ENCODE measurements around the gene ABCA13.

ABCA13 gene

DNA sequence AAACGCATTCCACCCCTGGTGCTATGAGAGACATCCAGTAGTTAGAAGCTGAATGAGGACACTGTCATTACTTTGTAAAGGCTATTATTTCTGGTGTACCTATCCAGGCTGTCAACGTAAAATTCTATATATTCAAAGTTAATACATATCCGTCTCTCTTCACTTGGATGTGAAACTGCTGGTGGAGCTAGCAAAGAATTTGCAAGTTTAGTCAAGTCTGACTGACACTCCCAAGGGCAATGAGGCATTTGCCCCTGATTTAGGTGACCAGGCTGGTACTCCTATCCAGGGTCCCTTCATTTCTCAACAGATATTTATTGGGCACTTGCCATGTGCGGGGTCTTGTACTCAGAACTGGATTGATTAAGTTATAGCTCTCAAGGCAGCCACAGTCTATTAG, 493.0 kb downstream of the ABCA13 start (continued):
- TF ChIP-seq, protein P1, sequence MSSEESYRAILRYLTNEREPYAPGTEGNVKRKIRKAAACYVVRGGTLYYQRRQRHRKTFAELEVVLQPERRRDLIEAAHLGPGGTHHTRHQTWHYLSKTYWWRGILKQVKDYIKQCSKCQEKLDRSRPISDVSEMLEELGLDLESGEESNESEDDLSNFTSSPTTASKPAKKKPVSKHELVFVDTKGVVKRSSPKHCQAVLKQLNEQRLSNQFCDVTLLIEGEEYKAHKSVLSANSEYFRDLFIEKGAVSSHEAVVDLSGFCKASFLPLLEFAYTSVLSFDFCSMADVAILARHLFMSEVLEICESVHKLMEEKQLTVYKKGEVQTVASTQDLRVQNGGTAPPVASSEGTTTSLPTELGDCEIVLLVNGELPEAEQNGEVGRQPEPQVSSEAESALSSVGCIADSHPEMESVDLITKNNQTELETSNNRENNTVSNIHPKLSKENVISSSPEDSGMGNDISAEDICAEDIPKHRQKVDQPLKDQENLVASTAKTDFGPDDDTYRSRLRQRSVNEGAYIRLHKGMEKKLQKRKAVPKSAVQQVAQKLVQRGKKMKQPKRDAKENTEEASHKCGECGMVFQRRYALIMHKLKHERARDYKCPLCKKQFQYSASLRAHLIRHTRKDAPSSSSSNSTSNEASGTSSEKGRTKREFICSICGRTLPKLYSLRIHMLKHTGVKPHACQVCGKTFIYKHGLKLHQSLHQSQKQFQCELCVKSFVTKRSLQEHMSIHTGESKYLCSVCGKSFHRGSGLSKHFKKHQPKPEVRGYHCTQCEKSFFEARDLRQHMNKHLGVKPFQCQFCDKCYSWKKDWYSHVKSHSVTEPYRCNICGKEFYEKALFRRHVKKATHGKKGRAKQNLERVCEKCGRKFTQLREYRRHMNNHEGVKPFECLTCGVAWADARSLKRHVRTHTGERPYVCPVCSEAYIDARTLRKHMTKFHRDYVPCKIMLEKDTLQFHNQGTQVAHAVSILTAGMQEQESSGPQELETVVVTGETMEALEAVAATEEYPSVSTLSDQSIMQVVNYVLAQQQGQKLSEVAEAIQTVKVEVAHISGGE (tag by site-specific recombination; conservative IDR thresholded peaks at IDR 0.05; ENCODE audit: low read depth): no peak
- TF ChIP-seq KLF8 (tag by site-specific recombination; IDR thresholded peaks at IDR 0.05): no peak
- TF ChIP-seq ZNF785 (tag by site-specific recombination; IDR thresholded peaks at IDR 0.05): no peak

DNA sequence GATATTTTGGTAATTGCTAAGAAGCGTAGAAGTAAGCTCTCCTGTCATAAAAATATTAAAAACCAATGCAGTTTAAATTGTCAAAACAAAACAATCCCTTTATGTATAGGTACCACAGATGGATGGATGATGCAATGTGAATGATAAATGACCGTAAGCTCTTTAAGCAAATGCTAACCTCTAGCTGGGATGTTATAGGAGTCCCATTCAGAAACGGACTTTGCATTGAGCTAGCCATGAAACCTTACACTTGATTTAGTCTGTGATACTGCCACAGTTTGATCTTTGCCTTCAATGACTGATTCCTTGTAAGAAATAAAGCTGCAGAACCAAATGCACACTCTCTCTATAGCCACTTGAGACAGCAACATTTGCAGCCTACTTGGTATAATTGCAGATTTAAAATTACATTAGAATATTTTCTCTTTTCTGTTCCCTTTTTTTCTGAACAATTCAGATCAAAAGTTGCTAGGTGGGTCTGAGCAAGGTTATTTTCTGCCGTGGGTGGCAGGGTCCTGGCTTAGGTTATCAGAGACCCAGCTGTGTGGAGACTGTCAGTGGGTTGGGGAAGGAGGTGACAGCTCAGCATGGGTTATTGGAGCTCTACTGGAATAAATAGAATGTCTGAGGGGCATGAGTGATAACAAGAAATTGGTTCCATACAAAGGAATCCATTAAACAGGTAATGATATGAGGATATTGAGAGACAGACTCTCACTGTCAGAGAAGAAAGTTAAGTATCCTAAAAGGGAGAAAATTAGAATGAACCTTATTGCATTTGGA, 494.3 kb downstream of the ABCA13 start:
- ChIA-PET POLR2A (no interaction called here), CTCF (interaction anchor here (0.6 kb wide), 1 partner anchor 74 kb away, joined by 3 read pairs; no protein-coding TSS in a partner anchor)
- Histone ChIP-seq H3K4me1 (ENCODE audit: control insufficient read depth, insufficient read depth, low read length) (no peaks in the 10 kb centered on the region), H3K27ac (ENCODE audit: extremely low read depth, low read depth, low read length) (no peak overlapping the region), H3K36me3 (ENCODE audit: control insufficient read depth in 2 of 2, insufficient read depth in 1 of 2, low read length in 2 of 2) (no peaks in the 10 kb centered on the region), H3K4me3 (ENCODE audit: low read depth, low read length) (no peak overlapping the region), H3K9me3 (ENCODE audit: control insufficient read depth, insufficient read depth, low read depth, low read length) (no peaks in the 10 kb centered on the region)
- TF ChIP-seq GLI4 (tag by site-specific recombination; IDR thresholded peaks at IDR 0.05) (no peak), ZNF707 (tag by site-specific recombination; IDR thresholded peaks at IDR 0.05) (no peak), ZNF530 (tag by site-specific recombination; IDR thresholded peaks at IDR 0.05; ENCODE audit: low read depth) (no peak), ZNF184 (tag by site-specific recombination; IDR thresholded peaks at IDR 0.05) (no peak), ZNF146 (tag by site-specific recombination; IDR thresholded peaks at IDR 0.05) (no peak), ZNF510 (tag by site-specific recombination; IDR thresholded peaks at IDR 0.05; ENCODE audit: insufficient replicate concordance) (no peak), ZNF132 (tag by site-specific recombination; IDR thresholded peaks at IDR 0.05; ENCODE audit: borderline replicate concordance) (no peak), OSR2 (tag by site-specific recombination; IDR thresholded peaks at IDR 0.05) (no peak), ZNF624 (tag by site-specific recombination; IDR thresholded peaks at IDR 0.05) (no peak), ZNF561 (tag by site-specific recombination; IDR thresholded peaks at IDR 0.05; ENCODE audit: borderline replicate concordance) (no peak)
- TF ChIP-seq, protein P2, sequence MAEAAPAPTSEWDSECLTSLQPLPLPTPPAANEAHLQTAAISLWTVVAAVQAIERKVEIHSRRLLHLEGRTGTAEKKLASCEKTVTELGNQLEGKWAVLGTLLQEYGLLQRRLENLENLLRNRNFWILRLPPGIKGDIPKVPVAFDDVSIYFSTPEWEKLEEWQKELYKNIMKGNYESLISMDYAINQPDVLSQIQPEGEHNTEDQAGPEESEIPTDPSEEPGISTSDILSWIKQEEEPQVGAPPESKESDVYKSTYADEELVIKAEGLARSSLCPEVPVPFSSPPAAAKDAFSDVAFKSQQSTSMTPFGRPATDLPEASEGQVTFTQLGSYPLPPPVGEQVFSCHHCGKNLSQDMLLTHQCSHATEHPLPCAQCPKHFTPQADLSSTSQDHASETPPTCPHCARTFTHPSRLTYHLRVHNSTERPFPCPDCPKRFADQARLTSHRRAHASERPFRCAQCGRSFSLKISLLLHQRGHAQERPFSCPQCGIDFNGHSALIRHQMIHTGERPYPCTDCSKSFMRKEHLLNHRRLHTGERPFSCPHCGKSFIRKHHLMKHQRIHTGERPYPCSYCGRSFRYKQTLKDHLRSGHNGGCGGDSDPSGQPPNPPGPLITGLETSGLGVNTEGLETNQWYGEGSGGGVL (tag by site-specific recombination; IDR thresholded peaks at IDR 0.05): no peak

DNA sequence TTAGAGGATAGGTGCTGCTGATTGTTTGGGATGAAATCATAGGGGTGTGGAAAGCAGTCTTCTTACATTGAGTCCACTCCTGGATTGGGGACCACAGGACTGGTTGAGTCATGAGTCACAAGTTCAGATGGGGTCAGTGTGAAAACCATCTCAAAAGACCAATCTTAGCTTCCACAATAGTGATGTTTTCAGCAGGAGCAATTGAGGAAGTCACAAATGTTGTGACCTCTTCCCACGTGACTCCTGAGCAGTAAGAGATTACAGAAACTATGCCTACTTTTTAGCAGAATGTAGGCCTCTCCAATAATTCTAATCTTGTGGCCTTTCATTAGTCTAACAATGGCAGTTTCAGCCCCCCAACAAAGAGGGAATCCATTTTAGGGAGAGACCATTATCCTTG, 496.1 kb downstream of the ABCA13 start:
- no peaks in the 10 kb centered on the region for H3K9me3 ChIP-seq (ENCODE audit: control insufficient read depth, insufficient read depth, low read depth, low read length)
- CTCF ChIA-PET: no interaction called here
- POLR2A ChIA-PET: no interaction called here
- H3K4me3 ChIP-seq (ENCODE audit: low read depth, low read length): no peak overlapping the region
- no peak overlapping the region for H3K27ac ChIP-seq (ENCODE audit: extremely low read depth, low read depth, low read length)
- no peaks in the 10 kb centered on the region for H3K36me3 ChIP-seq (ENCODE audit: control insufficient read depth in 2 of 2, insufficient read depth in 1 of 2, low read length in 2 of 2)
- H3K4me1 ChIP-seq (ENCODE audit: control insufficient read depth, insufficient read depth, low read length): no peaks in the 10 kb centered on the region
- TF ChIP-seq, protein P3, sequence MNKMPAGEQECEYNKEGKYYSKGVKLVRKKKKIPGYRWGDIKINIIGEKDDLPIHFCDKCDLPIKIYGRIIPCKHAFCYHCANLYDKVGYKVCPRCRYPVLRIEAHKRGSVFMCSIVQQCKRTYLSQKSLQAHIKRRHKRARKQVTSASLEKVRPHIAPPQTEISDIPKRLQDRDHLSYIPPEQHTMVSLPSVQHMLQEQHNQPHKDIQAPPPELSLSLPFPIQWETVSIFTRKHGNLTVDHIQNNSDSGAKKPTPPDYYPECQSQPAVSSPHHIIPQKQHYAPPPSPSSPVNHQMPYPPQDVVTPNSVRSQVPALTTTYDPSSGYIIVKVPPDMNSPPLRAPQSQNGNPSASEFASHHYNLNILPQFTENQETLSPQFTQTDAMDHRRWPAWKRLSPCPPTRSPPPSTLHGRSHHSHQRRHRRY (tag by site-specific recombination; IDR thresholded peaks at IDR 0.05): no peak
- TF ChIP-seq, protein P4, sequence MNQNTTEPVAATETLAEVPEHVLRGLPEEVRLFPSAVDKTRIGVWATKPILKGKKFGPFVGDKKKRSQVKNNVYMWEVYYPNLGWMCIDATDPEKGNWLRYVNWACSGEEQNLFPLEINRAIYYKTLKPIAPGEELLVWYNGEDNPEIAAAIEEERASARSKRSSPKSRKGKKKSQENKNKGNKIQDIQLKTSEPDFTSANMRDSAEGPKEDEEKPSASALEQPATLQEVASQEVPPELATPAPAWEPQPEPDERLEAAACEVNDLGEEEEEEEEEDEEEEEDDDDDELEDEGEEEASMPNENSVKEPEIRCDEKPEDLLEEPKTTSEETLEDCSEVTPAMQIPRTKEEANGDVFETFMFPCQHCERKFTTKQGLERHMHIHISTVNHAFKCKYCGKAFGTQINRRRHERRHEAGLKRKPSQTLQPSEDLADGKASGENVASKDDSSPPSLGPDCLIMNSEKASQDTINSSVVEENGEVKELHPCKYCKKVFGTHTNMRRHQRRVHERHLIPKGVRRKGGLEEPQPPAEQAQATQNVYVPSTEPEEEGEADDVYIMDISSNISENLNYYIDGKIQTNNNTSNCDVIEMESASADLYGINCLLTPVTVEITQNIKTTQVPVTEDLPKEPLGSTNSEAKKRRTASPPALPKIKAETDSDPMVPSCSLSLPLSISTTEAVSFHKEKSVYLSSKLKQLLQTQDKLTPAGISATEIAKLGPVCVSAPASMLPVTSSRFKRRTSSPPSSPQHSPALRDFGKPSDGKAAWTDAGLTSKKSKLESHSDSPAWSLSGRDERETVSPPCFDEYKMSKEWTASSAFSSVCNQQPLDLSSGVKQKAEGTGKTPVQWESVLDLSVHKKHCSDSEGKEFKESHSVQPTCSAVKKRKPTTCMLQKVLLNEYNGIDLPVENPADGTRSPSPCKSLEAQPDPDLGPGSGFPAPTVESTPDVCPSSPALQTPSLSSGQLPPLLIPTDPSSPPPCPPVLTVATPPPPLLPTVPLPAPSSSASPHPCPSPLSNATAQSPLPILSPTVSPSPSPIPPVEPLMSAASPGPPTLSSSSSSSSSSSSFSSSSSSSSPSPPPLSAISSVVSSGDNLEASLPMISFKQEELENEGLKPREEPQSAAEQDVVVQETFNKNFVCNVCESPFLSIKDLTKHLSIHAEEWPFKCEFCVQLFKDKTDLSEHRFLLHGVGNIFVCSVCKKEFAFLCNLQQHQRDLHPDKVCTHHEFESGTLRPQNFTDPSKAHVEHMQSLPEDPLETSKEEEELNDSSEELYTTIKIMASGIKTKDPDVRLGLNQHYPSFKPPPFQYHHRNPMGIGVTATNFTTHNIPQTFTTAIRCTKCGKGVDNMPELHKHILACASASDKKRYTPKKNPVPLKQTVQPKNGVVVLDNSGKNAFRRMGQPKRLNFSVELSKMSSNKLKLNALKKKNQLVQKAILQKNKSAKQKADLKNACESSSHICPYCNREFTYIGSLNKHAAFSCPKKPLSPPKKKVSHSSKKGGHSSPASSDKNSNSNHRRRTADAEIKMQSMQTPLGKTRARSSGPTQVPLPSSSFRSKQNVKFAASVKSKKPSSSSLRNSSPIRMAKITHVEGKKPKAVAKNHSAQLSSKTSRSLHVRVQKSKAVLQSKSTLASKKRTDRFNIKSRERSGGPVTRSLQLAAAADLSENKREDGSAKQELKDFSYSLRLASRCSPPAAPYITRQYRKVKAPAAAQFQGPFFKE (tag by site-specific recombination; IDR thresholded peaks at IDR 0.05; ENCODE audit: borderline replicate concordance): no peak
- TF ChIP-seq ZNF311 (tag by site-specific recombination; IDR thresholded peaks at IDR 0.05; ENCODE audit: borderline replicate concordance): no peak
- no peak for TF ChIP-seq ZNF830 (tag by site-specific recombination; IDR thresholded peaks at IDR 0.05; ENCODE audit: low read depth)
